SK-N-SH (cell line): ENCODE measurements around the gene HSF2. TPM values are rescaled to one million over a fixed set of nuclear protein-coding genes. Genes with fewer than 3 reads are reported as not detected.

Experiments used
- CTCF ChIA-PET: fragments of 300-600, 350-600 bp; formaldehyde crosslinking; extraction: SDS; loops from one replicate; lab custom pipeline; 2021; lab: Yijun Ruan, JAX
- POLR2A ChIA-PET: fragments of 350-600 bp; sonication (Branson Sonifier 250); formaldehyde crosslinking; extraction: SDS; loops from one replicate; lab custom pipeline; 2020; ENCODE audit warnings: antibody characterized with exemption, inconsistent platforms; lab: Yijun Ruan, JAX
- DNase-seq: peaks from one replicate; pipeline ENCODE4 v3.0.0; 2012
- H2AFZ ChIP-seq: fragments of 200-600 bp; sonication (generic); 2 replicates; pipeline ENCODE4 v1.8.1; 2016; ENCODE audit warnings: antibody characterized with exemption, mild to moderate bottlenecking, low read depth
- H3F3A ChIP-seq: fragments of 200-600 bp; sonication (generic); replicated peaks from 2 replicates; pipeline ENCODE3; 2016; ENCODE audit warnings: antibody characterized with exemption, mild to moderate bottlenecking; ENCODE audit not compliant: insufficient read depth
- H3K27ac ChIP-seq, 2 experiments: fragments of 200-500 bp in 1 of 2; fragments of 200-600 bp in 1 of 2; sonication (Bioruptor generic) in 1 of 2; sonication (generic), shearing (Covaris generic) in 1 of 2; 2 replicates each; pipeline versions ENCODE4 v1.5.1 to v1.6.1; 2014 to 2016; ENCODE audit warnings: low read depth in 2 of 2, inconsistent platforms in 1 of 2, low read length in 1 of 2, mild to moderate bottlenecking in 1 of 2, mixed read lengths in 1 of 2
- H3K27me3 ChIP-seq: fragments of 200-600 bp; sonication (generic), shearing (Covaris generic); 2 replicates; pipeline ENCODE4 v1.6.1; 2016; ENCODE audit warnings: mixed run types; ENCODE audit not compliant: insufficient read depth
- H3K36me3 ChIP-seq, 2 experiments: fragments of 200-500 bp in 1 of 2; fragments of 200-600 bp in 1 of 2; sonication (Bioruptor generic) in 1 of 2; sonication (generic) in 1 of 2; replicated peaks in 1 of 2; 2 replicates each; pipeline versions ENCODE3 to v1.5.1; 2014 to 2016; ENCODE audit warnings: low read length in 1 of 2, mild to moderate bottlenecking in 1 of 2; ENCODE audit not compliant: insufficient read depth in 2 of 2, control insufficient read depth in 1 of 2
- H3K4me1 ChIP-seq, 2 experiments: fragments of 200-500 bp in 1 of 2; fragments of 200-600 bp in 1 of 2; sonication (Bioruptor generic) in 1 of 2; sonication (generic), shearing (Covaris generic) in 1 of 2; 2 replicates each; pipeline versions ENCODE4 v1.5.1 to v1.6.1; 2014 to 2016; ENCODE audit warnings: low read depth in 1 of 2, low read length in 1 of 2, mixed run types in 1 of 2; ENCODE audit not compliant: insufficient read depth in 2 of 2, control insufficient read depth in 1 of 2
- H3K4me2 ChIP-seq: fragments of 200-600 bp; sonication (generic), shearing (Covaris generic); 2 replicates; pipeline ENCODE4 v1.6.1; 2017; ENCODE audit warnings: mixed run types
- H3K4me3 ChIP-seq, 2 experiments: fragments of 200-500 bp in 1 of 2; fragments of 200-600 bp in 1 of 2; sonication (Bioruptor generic) in 1 of 2; sonication (generic), shearing (Covaris generic) in 1 of 2; 2 replicates each; pipeline versions ENCODE4 v1.5.1 to v1.8.1; 2014 to 2016; ENCODE audit warnings: low read depth in 2 of 2, inconsistent platforms in 1 of 2, low read length in 1 of 2, mild to moderate bottlenecking in 1 of 2, mixed read lengths in 1 of 2, moderate library complexity in 1 of 2
- H3K79me2 ChIP-seq: fragments of 200-600 bp; sonication (generic); 2 replicates; pipeline ENCODE4 v1.8.1; 2017; ENCODE audit warnings: mild to moderate bottlenecking; ENCODE audit not compliant: insufficient read depth
- H3K9ac ChIP-seq: fragments of 200-600 bp; sonication (generic); 2 replicates; pipeline ENCODE4 v1.6.1; 2017; ENCODE audit warnings: mixed run types
- H3K9me2 ChIP-seq: fragments of 200-600 bp; sonication (generic); 2 replicates; pipeline ENCODE4 v1.6.1; 2017; ENCODE audit warnings: mixed run types
- H3K9me3 ChIP-seq: fragments of 200-600 bp; sonication (generic); 2 replicates; pipeline ENCODE4 v1.6.1; 2017; ENCODE audit warnings: mixed run types, mild to moderate bottlenecking, moderate library complexity
- H4K20me1 ChIP-seq: fragments of 200-600 bp; sonication (generic); 2 replicates; pipeline ENCODE4 v1.6.1; 2017; ENCODE audit warnings: mild to moderate bottlenecking, mixed run types; ENCODE audit not compliant: insufficient read depth
- ELF1 ChIP-seq: IDR thresholded peaks from 2 replicates; pipeline ENCODE4 v1.4.0; 2012
- EP300 ChIP-seq, 2 experiments: IDR thresholded peaks; 2 replicates each; pipeline versions ENCODE4 v1.4.0 to v1.6.1; 2012; ENCODE audit warnings: borderline replicate concordance in 1 of 2, low read depth in 1 of 2, low read length in 1 of 2
- EZH2phosphoT487 ChIP-seq: fragments of 200-600 bp; sonication (generic); IDR thresholded peaks from 2 replicates; pipeline ENCODE4 v1.6.1; 2017; ENCODE audit warnings: low read depth, mixed run types, mild to moderate bottlenecking, antibody characterized with exemption, moderate library complexity, borderline replicate concordance
- FOSL2 ChIP-seq: IDR thresholded peaks from 2 replicates; pipeline ENCODE4 v1.4.0; 2012; ENCODE audit warnings: low read depth, mild to moderate bottlenecking, moderate library complexity, borderline replicate concordance
- FOXJ3 ChIP-seq: sonication (generic); formaldehyde crosslinking; IDR thresholded peaks from 2 replicates; pipeline ENCODE4 v1.5.1; 2020; ENCODE audit warnings: mild to moderate bottlenecking, missing genetic modification reagents
- FOXM1 ChIP-seq: IDR thresholded peaks from 2 replicates; pipeline ENCODE4 v1.4.0; 2012; ENCODE audit warnings: low read depth, mild to moderate bottlenecking
- GABPA ChIP-seq: IDR thresholded peaks from 2 replicates; pipeline ENCODE4 v1.4.0; 2012; ENCODE audit warnings: low read depth, mild to moderate bottlenecking
- GATA2 ChIP-seq: sonication (generic); formaldehyde crosslinking; IDR thresholded peaks from 2 replicates; pipeline ENCODE4 v1.5.0; 2020; ENCODE audit warnings: mild to moderate bottlenecking, missing genetic modification reagents
- MEF2A ChIP-seq: IDR thresholded peaks from 2 replicates; pipeline ENCODE4 v1.4.0; 2012; ENCODE audit warnings: low read depth, borderline replicate concordance
- NFIC ChIP-seq: IDR thresholded peaks from 2 replicates; pipeline ENCODE4 v1.4.0; 2012; ENCODE audit warnings: borderline replicate concordance
- NRF1 ChIP-seq: IDR thresholded peaks from 2 replicates; pipeline ENCODE4 v1.6.1; 2012; ENCODE audit warnings: low read depth, mild to moderate bottlenecking, low read length
- PBX3 ChIP-seq: IDR thresholded peaks from 2 replicates; pipeline ENCODE4; 2012
- POLR2AphosphoS5 ChIP-seq: IDR thresholded peaks from 2 replicates; pipeline ENCODE4 v1.6.1; 2012; ENCODE audit warnings: low read depth, low read length
- RFX5 ChIP-seq: IDR thresholded peaks from 2 replicates; pipeline ENCODE4 v1.6.1; 2012; ENCODE audit warnings: mild to moderate bottlenecking, improper control_type of control experiment, low read length
- RXRA ChIP-seq: IDR thresholded peaks from 2 replicates; pipeline ENCODE4 v1.4.0; 2012; ENCODE audit warnings: low read depth, mild to moderate bottlenecking, borderline replicate concordance
- SMC3 ChIP-seq: IDR thresholded peaks from 2 replicates; pipeline ENCODE4 v1.6.1; 2012; ENCODE audit warnings: low read depth, low read length, improper control_type of control experiment
- TCF12 ChIP-seq: IDR thresholded peaks from 2 replicates; pipeline ENCODE4 v1.4.0; 2012
- TEAD4 ChIP-seq: IDR thresholded peaks from 2 replicates; pipeline ENCODE4 v1.4.0; 2012; ENCODE audit warnings: mild to moderate bottlenecking, borderline replicate concordance; ENCODE audit not compliant: insufficient read depth
- USF1 ChIP-seq: IDR thresholded peaks from 2 replicates; pipeline ENCODE4 v1.4.0; 2012; ENCODE audit warnings: low read depth, borderline replicate concordance
- USF2 ChIP-seq: fragments of 150-350 bp; IDR thresholded peaks from 2 replicates; pipeline ENCODE4 v1.6.1; 2017; ENCODE audit warnings: antibody characterized with exemption, low read length, low read depth, borderline replicate concordance
- WGBS: methylation state at CpG from one replicate; pipeline ENCODE4 v1.1.6; 2017; ENCODE audit warnings: low lambda C conversion rate; 5-methylcytosine and 5-hydroxymethylcytosine counted together
- polyA plus RNA-seq, 3 experiments: library from polyadenylated mRNA; depleted of rRNA; stranded (reverse); fragments of >200 nt; gene quantifications; 2 replicates each; pipeline ENCODE4 v1.2.3, GENCODE V29; 2012

The HSF2 gene
- polyA plus RNA-seq, 1 of the 3 experiments (the other 2 are of a cell fraction), result 22.2 TPM

- no peaks in the 10 kb centered on the region for H3K27me3 ChIP-seq
- H3K27ac ChIP-seq, result no peak overlapping the region
- 73% methylated on average over 8 of the region's 8 CpGs for WGBS
- no peak overlapping the region for H2AFZ ChIP-seq
- no peak overlapping the region for H3K4me3 ChIP-seq
- peaks cover under 1% of the 10 kb centered on the region for H3F3A ChIP-seq
- no peak overlapping the region for H3K4me2 ChIP-seq
- POLR2A ChIA-PET, result interaction anchor here (0.7 kb wide), 1 partner anchor 35 kb away, joined by 3 read pairs; no protein-coding TSS in a partner anchor
- H3K36me3 ChIP-seq, result no peaks in the 10 kb centered on the region
- CTCF ChIA-PET, result no interaction called here
- no peak for TF ChIP-seq USF2
- no peak for TF ChIP-seq NRF1
- no peak for TF ChIP-seq NFIC
- no peak for TF ChIP-seq FOXJ3 (CRISPR knock-in tag)
- no peak for TF ChIP-seq FOXM1
- TF ChIP-seq RFX5, result no peak
- TF ChIP-seq PBX3, result no peak
- no peak for TF ChIP-seq POLR2AphosphoS5
- no peak for TF ChIP-seq ELF1
- TF ChIP-seq MEF2A, result no peak
- no peak for TF ChIP-seq SMC3
- no peak for TF ChIP-seq FOSL2
- TF ChIP-seq GATA2 (CRISPR knock-in tag), result no peak
- no peak for TF ChIP-seq EP300 (IDR thresholded peaks at IDR 0.05; ENCODE audit: borderline replicate concordance in 1 of 2, low read depth in 1 of 2, low read length in 1 of 2)
- TF ChIP-seq GABPA, result no peak
- no peak for TF ChIP-seq EZH2phosphoT487
- no peak for TF ChIP-seq RXRA
- no peak for TF ChIP-seq TEAD4
- no peak for TF ChIP-seq TCF12
- TF ChIP-seq USF1, result no peak
- no peaks in the 10 kb centered on the region for H3K9me3 ChIP-seq
- no peaks in the 10 kb centered on the region for H4K20me1 ChIP-seq
- no peaks in the 10 kb centered on the region for H3K9me2 ChIP-seq
- H3K79me2 ChIP-seq, result no peaks in the 10 kb centered on the region
- no peak overlapping the region for H3K9ac ChIP-seq
- DNase-seq, result no peak
- no peaks in the 10 kb centered on the region for H3K4me1 ChIP-seq
These were observed 6.0 kb upstream of the HSF2 start for GRCh38 chr6:122393351-122393896.
